Measurements from ENCODE around the gene IQCF2.

DNA sequence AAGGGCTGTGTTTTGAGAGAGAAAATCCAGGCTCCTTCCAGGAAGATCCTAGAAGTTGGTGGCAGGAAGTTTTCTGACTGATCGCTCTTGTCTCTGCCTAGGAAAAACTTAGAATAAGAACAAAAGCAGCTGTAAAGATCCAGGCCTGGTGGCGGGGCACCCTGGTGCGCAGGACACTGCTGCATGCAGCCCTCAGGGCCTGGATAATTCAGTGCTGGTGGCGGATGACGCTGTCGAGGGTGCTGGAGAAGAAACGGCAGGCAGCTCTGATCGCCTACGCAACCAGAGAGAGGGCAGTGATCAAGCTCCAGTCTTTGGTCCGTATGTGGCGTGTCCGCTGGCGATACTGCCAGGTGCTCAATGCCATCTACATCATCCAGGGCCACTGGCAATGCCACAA, 1.5 kb downstream of the IQCF2 start:
- TF ChIP-seq CTCF (IDR thresholded peaks at IDR 0.05; ENCODE audit: poor library complexity, severe bottlenecking) (no peak), RAD21 (conservative IDR thresholded peaks at IDR 0.05) (no peak), REST (IDR thresholded peaks at IDR 0.05; ENCODE audit: borderline replicate concordance) (no peak)
